ENCODE measurements around the gene ALG13. TPM values are rescaled to one million over a fixed set of nuclear protein-coding genes. Genes with fewer than 3 reads are reported as not detected.
"Not testable (repeated sequence)": the region's sequence is repeated elsewhere in the genome, so short reads cannot be mapped to it uniquely, and the experiment has no call there.

ALG13 gene
- total RNA-seq: 10 to 100 TPM; 82.2 to 86.2 TPM
- 45.6 TPM for polyA plus RNA-seq (2013, experiment 1 of 2)
- 69.9 TPM for polyA plus RNA-seq (2013, experiment 2 of 2)
- 31.3 to 165 (median 63.6) reads per million in 172 experiments for total RNA-seq

DNA sequence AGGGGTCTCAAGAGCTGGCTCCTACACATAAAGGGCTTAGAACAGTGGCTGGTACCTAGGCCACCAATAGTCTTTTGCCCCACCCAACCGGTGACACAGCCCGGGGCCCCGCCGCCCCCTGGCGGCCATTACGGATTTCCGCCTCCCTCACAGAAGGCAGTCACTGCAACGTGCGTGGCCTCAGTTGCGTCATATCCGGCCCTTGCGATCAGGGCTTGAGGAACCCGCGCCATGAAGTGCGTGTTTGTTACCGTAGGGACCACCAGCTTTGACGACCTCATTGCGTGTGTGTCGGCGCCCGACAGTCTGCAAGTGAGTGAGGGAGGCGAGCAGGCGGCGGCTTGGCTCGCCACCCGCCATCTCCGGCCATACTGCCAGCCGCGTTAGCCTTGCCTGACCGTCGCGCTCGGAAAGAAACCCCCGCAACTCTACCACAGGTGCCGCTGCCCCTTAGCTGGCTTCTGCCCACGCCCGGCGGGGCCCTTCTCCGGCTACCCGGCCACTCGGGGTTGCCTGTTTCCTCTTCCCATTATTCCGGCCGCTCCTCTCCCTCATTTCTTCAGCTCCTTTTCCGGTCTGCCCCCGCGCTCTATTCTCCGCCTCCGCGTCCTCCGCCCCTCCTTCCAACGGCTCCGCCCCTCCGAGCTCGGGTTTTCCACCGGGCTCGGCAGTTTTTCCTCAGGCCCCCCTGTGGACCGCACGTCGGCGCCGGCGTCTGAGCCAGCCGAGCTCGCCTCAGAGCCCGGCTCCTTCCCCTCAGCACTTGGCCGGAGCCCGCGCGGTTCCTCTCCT is at the start of gene ALG13:
Gene ALG13, plus strand, starts transcription at position 183 of the 792 bp plus-strand sequence. Its CDS starts 49 bp downstream, at position 232.
- H3K27me3 ChIP-seq (ENCODE audit: control insufficient read depth in 1 of 2, insufficient read depth in 2 of 2, low read length in 2 of 2): no peaks in the 10 kb centered on the region
- Mint-ChIP-seq H3K9me3 (no peaks in the 10 kb centered on the region), H3K27ac (peak within 1 kb of the TSS; percentile 99), H3K4me3 (peak within 1 kb of the TSS; percentile 97), H3K36me3 (ENCODE audit: low read depth) (peaks cover 52% of the 10 kb centered on the region), H3K27me3 (no peaks in the 10 kb centered on the region), H3K4me1 (ENCODE audit: low read depth) (peaks cover 48% of the 10 kb centered on the region)
- H3K36me3 ChIP-seq (ENCODE audit: insufficient read depth, low read length): peaks cover 23% of the 10 kb centered on the region
- ATAC-seq (ENCODE audit: poor library complexity) (peak; percentile 88), DNase-seq (peak; percentile 79 to 96 (median 85))
- CTCF ChIA-PET: interaction anchor here (0.7 to 1.5 kb wide), 4 partner anchors 41 to 577 kb away, joined by 3 to 4 read pairs (median 3); no protein-coding TSS in a partner anchor
- no peaks in the 10 kb centered on the region for H3K9me3 ChIP-seq (ENCODE audit: control insufficient read depth in 1 of 2, insufficient read depth in 1 of 2, low read length in 2 of 2)
- H3K27ac ChIP-seq (ENCODE audit: low read depth in 1 of 2, low read length in 2 of 2): peak within 1 kb of the TSS; percentile 95 to 100
- peak within 1 kb of the TSS; percentile 97 for H3K4me3 ChIP-seq (ENCODE audit: low read length)
- intact Hi-C loops (cut with DNase I, micrococcal nuclease): loop anchor here in 1 of 2 experiments (5.0 to 10.0 kb wide), 3 partner anchors 1164 to 1946 kb away; partner anchors contain the start of genes ACSL4, AMOT and TMEM164
- POLR2A ChIA-PET: interaction anchor here (0.6 to 1.4 kb wide), 13 partner anchors 8 to 1679 kb away, joined by 3 to 7 read pairs (median 5); partner anchors contain the start of genes AMMECR1, AMOT and LHFPL1
- TF ChIP-seq, protein P1, sequence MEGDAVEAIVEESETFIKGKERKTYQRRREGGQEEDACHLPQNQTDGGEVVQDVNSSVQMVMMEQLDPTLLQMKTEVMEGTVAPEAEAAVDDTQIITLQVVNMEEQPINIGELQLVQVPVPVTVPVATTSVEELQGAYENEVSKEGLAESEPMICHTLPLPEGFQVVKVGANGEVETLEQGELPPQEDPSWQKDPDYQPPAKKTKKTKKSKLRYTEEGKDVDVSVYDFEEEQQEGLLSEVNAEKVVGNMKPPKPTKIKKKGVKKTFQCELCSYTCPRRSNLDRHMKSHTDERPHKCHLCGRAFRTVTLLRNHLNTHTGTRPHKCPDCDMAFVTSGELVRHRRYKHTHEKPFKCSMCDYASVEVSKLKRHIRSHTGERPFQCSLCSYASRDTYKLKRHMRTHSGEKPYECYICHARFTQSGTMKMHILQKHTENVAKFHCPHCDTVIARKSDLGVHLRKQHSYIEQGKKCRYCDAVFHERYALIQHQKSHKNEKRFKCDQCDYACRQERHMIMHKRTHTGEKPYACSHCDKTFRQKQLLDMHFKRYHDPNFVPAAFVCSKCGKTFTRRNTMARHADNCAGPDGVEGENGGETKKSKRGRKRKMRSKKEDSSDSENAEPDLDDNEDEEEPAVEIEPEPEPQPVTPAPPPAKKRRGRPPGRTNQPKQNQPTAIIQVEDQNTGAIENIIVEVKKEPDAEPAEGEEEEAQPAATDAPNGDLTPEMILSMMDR (IDR thresholded peaks at IDR 0.05): peak; percentile 64
- peaks cover 18% of the 10 kb centered on the region for H3K4me1 ChIP-seq (ENCODE audit: insufficient read depth, low read length)

GRCh38 chrX:111634823-111635729 is 45.9 kb upstream of the ALG13 start:
- Mint-ChIP-seq H3K27me3 (peaks cover 5% of the 10 kb centered on the region), H3K4me3 (no peak overlapping the region), H3K9me3 (no peaks in the 10 kb centered on the region), H3K4me1 (ENCODE audit: low read depth) (no peaks in the 10 kb centered on the region), H3K27ac (no peak overlapping the region), H3K36me3 (ENCODE audit: low read depth) (no peaks in the 10 kb centered on the region)
- intact Hi-C loops (cut with DNase I, micrococcal nuclease): no loop called here
- TF ChIP-seq, protein P1 (IDR thresholded peaks at IDR 0.05): no peak
- no peaks in the 10 kb centered on the region for H3K4me1 ChIP-seq (ENCODE audit: insufficient read depth, low read length)
- ChIA-PET POLR2A (no interaction called here), CTCF (no interaction called here)
- ATAC-seq (ENCODE audit: poor library complexity) (no peak), DNase-seq (no peak)
- H3K27me3 ChIP-seq (ENCODE audit: control insufficient read depth in 1 of 2, insufficient read depth in 2 of 2, low read length in 2 of 2): no peaks in the 10 kb centered on the region
- no peak overlapping the region for H3K4me3 ChIP-seq (ENCODE audit: low read length)
- H3K36me3 ChIP-seq (ENCODE audit: insufficient read depth, low read length): no peaks in the 10 kb centered on the region
- no peaks in the 10 kb centered on the region for H3K9me3 ChIP-seq (ENCODE audit: control insufficient read depth in 1 of 2, insufficient read depth in 1 of 2, low read length in 2 of 2)
- H3K27ac ChIP-seq (ENCODE audit: low read depth in 1 of 2, low read length in 2 of 2): no peak overlapping the region

DNA sequence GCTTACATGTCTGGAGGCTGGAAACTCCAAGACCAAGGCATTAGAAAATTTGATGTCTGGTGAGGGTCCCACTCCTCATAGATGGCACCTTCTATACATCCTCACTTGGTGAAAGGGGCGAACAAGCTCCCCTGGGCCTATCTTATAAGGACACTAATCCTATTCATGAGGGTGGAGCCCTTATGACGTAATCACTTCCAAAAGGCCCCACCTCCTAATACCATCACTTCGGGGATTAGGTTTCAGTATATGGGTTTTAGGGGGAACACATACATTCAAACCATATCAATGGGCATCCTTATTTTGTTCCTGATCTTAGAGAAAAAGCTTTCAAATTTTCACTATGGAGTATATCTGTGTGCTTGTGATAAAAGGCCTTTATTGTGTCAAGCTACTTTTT is 39.0 kb upstream of the ALG13 start:
- H3K36me3 ChIP-seq (ENCODE audit: insufficient read depth, low read length): no peaks in the 10 kb centered on the region
- H3K4me1 Mint-ChIP-seq (ENCODE audit: low read depth): no peaks in the 10 kb centered on the region
- TF ChIP-seq, protein P1 (IDR thresholded peaks at IDR 0.05): no peak
- no peaks in the 10 kb centered on the region for H3K9me3 ChIP-seq (ENCODE audit: control insufficient read depth in 1 of 2, insufficient read depth in 1 of 2, low read length in 2 of 2)
- DNase-seq (no peak), ATAC-seq (ENCODE audit: poor library complexity) (no peak)
- H3K27ac Mint-ChIP-seq: no peak overlapping the region
- POLR2A ChIA-PET: no interaction called here
- peaks cover 3% of the 10 kb centered on the region for H3K27me3 Mint-ChIP-seq
- no peaks in the 10 kb centered on the region for H3K9me3 Mint-ChIP-seq
- intact Hi-C loops (cut with DNase I, micrococcal nuclease): no loop called here
- no peak overlapping the region for H3K4me3 Mint-ChIP-seq
- no peaks in the 10 kb centered on the region for H3K36me3 Mint-ChIP-seq (ENCODE audit: low read depth)
- H3K4me3 ChIP-seq (ENCODE audit: low read length): no peak overlapping the region
- no peaks in the 10 kb centered on the region for H3K4me1 ChIP-seq (ENCODE audit: insufficient read depth, low read length)
- CTCF ChIA-PET: interaction anchor here (0.5 kb wide), 1 partner anchor 210 kb away, joined by 3 read pairs; no protein-coding TSS in a partner anchor
- no peaks in the 10 kb centered on the region for H3K27me3 ChIP-seq (ENCODE audit: control insufficient read depth in 1 of 2, insufficient read depth in 2 of 2, low read length in 2 of 2)
- no peak overlapping the region for H3K27ac ChIP-seq (ENCODE audit: low read depth in 1 of 2, low read length in 2 of 2)

GRCh38 chrX:111645165-111645564 is 35.8 kb upstream of the ALG13 start:
- H3K4me3 ChIP-seq (ENCODE audit: low read length); H3K4me1 Mint-ChIP-seq (ENCODE audit: low read depth); intact Hi-C loops (cut with DNase I, micrococcal nuclease); H3K27me3 Mint-ChIP-seq; H3K27ac ChIP-seq (ENCODE audit: low read depth in 1 of 2, low read length in 2 of 2); POLR2A ChIA-PET; H3K9me3 Mint-ChIP-seq; H3K4me1 ChIP-seq (ENCODE audit: insufficient read depth, low read length); H3K27me3 ChIP-seq (ENCODE audit: control insufficient read depth in 1 of 2, insufficient read depth in 2 of 2, low read length in 2 of 2); H3K4me3 Mint-ChIP-seq; H3K36me3 Mint-ChIP-seq (ENCODE audit: low read depth); H3K27ac Mint-ChIP-seq; CTCF ChIA-PET; ATAC-seq (ENCODE audit: poor library complexity); H3K36me3 ChIP-seq (ENCODE audit: insufficient read depth, low read length); DNase-seq: not testable (repeated sequence)
- peaks cover 0 to 12% of the 10 kb centered on the region in 2 experiments for H3K9me3 ChIP-seq (ENCODE audit: control insufficient read depth in 1 of 2, insufficient read depth in 1 of 2, low read length in 2 of 2)
